Esophagus muscularis mucosa (tissue), 4 donors: ENCODE data around the gene SHISAL2A.

ENCODE experiments used
- CTCF ChIP-seq, 3 experiments: fragments of 200-600 bp in 2 of 3; fragments of 450-650 bp in 1 of 3; sonication (generic) in 2 of 3; IDR thresholded peaks; one replicate each; pipeline ENCODE4 v1.5.1; 2017 to 2019; ENCODE audit warnings: antibody characterized with exemption in 3 of 3, mild to moderate bottlenecking in 2 of 3, moderate library complexity in 1 of 3
- EP300 ChIP-seq: sonication (generic); formaldehyde crosslinking; IDR thresholded peaks from one replicate; pipeline ENCODE4 v1.6.1; 2017; ENCODE audit warnings: antibody characterized with exemption
- POLR2A ChIP-seq: fragments of 450-650 bp; IDR thresholded peaks from one replicate; pipeline ENCODE4 v1.6.1; 2017; ENCODE audit warnings: antibody characterized with exemption, moderate library complexity, mild to moderate bottlenecking, low read depth
- POLR2AphosphoS5 ChIP-seq, 2 donors: sonication (generic); formaldehyde crosslinking; IDR thresholded peaks; one replicate each; pipeline ENCODE4 v1.6.1; 2017; ENCODE audit warnings: antibody characterized with exemption in 2 of 2

- TF ChIP-seq POLR2A (no peak), EP300 (no peak), CTCF (IDR thresholded peaks at IDR 0.05) (no peak), POLR2AphosphoS5 (IDR thresholded peaks at IDR 0.05) (no peak)
Measured at GRCh38 chr1:52670604-52671003, 37.6 kb downstream of the SHISAL2A start.
